ENCODE results near the gene PSAP.

Gene PSAP

DNA sequence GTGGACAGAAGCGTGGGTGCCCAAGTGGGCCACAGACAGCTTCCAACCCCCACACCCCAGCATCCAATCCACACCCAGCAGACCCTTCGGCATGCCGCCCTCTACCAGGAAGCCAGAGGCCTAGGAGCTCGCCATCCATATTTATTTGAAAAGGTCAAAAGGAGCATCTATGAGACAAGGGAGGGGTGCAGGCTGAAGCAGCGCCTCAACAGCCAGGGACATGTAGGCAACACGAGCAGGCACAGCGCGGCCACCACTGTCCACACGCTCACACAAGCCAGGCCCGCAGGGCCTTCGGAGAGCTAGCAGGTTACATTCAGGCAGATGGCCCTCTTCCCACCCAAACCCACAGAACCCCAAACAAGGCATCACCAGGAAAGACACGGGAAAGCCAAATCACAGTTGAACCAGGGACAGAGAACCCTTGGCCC lies 34.6 kb downstream of the PSAP start:
- H3K27ac ChIP-seq, result peak overlapping the region in 2 of 21 experiments; percentile 6 to 37
- no peak overlapping the region for H3K4me3 ChIP-seq

DNA sequence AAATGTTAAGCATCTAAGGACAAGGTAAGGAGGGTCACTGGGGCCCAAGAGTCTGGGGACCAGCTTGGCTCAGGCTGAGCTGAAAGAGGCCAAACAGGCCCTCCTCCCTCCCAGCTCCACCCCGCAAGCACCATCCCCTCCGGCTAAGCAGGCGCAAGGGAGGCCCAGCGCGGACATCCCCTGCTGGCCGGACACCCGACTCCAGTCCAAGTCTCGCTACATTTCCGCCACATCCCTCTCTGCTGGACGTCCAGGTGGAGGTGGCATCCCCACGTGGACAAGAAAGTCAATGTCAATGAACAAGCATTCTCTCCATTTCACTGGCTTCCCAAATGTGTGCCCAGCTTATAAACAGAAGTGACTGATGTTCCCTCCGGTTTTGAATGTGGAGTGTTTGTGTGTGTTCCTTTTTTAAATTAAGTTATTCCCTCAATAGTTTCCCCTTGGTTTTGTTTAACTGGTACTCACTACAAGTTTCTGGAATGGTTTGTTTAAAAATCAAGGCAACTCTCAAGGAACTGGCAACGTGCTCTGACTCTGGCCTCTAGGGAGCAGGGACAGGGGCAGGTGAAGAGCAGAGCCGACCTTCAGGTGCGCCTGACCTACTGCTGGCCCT lies 35.4 kb downstream of the PSAP start:
- no peak overlapping the region for H3K27ac ChIP-seq
- no peak overlapping the region for H3K4me3 ChIP-seq

DNA sequence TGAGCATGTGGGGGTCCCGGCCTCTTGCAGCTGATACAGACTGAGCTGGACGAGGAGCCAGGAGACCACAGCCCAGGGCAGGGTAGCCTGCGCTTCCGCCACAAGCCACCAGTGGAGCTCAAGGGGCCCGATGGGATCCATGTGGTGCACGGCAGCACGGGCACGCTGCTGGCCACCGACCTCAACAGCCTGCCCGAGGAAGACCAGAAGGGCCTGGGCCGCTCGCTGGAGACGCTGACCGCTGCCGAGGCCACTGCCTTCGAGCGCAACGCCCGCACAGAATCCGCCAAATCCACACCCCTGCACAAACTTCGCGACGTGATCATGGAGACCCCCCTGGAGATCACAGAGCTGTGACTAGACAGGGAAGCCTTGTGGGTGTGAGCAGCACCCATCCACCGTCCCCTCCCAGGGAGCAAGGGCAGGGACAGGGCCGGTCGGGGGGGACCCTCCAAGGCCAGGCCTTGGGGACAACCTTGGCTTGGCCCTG lies 36.1 kb downstream of the PSAP start:
- Histone ChIP-seq H3K4me3 (no peak overlapping the region), H3K27ac (no peak overlapping the region)

DNA sequence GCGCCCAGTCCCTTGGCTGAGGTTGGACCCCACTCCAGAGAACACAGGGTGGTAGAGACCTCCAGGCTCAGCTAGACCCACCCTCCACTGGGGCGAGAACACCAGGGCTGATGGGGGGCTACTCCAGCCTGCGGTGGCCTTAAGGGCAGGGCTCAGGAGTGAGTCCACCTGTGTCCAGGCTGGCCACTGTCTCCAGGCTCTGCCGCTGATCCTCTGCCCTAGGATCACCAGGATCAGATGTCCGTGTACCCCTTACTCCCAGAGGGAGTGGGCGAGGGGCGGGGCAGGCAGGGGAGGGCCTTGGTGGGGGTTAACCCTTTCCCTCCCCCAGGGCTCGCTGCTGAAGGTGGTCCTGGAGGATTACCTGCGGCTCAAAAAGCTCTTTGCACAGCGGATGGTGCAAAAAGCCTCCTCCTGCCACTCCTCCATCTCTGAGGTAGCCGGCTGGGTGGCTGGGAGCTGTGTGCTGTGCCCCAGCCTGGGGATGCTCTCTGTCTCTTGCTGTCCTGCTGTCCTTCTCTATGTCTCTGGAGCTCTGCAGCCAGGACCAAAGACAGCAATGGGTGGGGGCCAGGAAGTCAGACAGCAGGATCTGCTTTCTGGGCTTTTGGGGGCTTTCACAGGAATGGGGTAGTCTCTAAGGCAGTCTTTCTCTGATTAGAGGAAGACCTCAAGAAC lies 38.0 kb downstream of the PSAP start:
- Histone ChIP-seq H3K4me3 (no peak overlapping the region), H3K27ac (no peak overlapping the region)

DNA sequence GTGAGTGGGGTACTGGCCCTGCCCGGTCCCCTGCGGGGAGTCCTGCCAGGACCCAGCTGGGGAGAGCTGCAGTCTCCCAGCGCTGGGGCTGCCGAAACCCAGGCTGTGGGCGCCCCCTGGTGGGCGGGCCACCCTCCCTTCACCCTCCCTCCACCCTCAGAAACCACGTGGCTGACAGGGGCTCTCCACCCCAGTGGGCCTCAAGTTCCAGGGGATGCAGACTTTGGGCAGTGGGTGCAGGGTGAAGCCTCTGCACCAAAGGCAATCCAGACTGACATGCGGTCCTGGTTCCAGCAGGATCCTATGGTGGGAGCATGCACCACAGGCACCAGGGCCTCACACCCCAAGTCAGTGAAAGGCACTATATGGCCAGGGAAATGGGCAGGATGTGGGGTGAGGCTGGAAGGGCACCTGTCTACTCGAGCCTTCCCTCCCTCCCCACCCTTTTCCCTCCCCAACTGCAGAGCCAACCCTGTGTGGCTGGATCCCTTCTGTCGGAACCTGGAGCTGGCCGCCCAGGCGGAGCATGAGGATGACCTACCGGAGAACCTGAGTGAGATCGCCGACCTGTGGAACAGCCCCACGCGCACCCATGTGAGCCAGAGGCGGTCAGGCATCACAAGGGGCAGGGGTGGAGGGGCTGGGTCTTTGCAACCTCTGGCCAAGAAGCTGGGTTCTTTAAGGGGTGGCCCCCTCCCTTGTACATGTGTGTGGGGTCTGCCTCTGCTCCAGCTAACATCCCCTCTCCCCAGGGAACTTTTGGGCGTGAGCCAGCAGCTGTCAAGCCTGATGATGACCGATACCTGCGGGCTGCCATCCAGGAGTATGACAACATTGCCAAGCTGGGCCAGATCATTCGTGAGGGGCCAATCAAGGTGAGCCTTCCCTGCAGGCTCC lies 38.8 kb downstream of the PSAP start:
- H3K27ac ChIP-seq, result no peak overlapping the region
- no peak overlapping the region for H3K4me3 ChIP-seq

DNA sequence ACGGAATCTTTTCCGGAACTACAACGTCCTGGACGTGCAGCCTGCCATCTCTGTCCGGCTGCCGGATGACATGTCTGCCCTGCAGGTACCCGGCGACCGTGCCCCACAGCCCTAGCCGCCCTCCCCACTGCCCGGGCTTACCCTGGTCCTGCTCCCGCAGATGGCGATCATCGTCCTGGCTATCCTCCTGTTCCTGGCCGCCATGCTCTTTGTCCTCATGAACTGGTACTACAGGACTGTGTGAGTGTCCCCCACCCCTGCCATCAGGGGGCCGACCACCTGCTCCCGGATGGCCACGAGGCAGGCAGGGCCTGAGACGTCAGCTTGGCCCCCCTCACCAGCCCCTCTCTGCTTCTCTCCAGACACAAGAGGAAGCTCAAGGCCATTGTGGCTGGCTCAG lies 39.7 kb downstream of the PSAP start:
- Histone ChIP-seq H3K27ac (no peak overlapping the region), H3K4me3 (no peak overlapping the region)

DNA sequence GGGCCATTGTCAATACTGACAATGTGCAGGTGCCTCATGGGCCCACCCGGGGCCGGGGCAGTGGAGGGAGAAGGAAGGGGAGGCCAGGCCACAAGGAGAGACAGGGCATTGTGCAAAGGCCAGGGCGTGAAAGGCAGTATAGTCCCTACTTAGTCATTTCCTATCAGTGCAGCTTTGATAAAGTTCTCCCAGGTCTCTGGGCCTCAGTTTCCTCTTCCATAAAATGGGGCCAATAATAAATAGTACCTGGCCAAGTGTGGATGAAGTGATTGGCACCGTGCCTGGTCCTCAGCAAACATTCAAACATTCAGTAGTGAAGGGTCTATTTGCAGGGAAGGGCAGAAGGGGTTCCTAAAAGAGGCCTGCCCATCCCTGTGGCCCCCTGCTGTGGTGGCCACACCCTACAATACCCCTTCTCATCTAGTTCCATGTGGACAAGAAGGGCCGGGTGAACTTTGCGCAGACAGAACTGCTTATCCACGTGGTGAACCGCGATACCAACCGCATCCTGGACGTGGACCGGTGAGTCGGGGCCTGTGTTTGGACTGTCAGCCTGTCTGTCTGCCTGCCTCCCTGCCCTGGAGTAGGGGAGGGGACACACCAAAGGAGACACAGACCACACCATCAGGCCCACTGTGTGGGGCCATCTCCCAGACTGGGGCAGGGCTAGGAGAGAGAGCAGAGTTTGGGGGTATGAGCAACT lies 40.9 kb downstream of the PSAP start:
- H3K27ac ChIP-seq, result no peak overlapping the region
- no peak overlapping the region for H3K4me3 ChIP-seq

DNA sequence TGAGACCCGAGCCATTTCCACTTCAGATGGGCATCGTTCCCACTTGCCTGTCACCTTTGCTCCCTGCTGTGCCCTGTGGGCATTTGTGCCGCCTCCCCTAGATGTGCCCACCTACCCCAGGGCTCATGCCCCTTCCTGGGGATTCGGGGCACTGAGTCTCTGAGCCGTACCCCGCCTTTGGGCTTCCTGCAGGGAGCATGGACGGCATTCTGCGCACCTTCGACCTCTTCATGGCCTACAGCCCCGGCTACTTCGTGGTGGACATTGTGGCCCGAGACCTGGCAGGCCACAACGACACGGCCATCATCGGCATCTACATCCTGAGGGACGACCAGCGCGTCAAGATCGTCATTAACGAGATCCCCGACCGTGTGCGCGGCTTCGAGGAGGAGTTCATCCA lies 41.4 kb downstream of the PSAP start:
- no peak overlapping the region for H3K4me3 ChIP-seq
- no peak overlapping the region for H3K27ac ChIP-seq

DNA sequence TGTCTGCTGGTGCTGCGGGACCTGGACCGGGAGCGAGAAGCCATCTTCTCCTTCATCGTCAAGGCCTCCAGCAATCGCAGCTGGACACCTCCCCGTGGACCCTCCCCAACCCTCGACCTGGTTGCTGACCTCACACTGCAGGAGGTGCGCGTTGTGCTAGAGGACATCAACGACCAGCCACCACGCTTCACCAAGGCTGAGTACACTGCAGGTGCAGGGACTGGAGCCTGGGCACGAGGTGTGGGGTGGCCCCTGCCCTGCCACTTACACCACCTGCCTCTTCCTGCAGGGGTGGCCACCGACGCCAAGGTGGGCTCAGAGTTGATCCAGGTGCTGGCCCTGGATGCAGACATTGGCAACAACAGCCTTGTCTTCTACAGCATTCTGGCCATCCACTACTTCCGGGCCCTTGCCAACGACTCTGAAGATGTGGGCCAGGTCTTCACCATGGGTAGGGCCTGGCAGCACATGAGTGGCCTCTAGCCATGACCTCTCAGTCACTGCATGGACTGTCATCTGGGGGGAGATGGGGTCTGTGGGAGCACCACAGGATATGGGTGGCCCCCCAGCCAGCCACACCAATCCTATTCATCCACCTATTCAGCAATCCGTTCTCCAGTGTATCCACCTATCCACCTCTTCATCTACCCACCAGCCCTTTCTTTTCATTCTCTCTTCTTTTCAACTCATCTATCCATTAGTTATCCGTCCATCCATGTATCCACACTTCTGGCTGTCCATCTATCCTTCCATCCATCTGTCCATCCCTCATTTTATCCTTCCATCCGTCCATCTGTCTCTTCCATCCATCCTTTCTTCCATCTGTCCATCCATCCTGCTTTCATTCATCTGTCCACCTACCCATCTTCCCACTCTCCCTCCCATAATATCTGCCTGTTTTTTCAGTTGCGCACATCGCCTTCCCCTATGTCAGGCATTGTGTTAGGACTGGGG lies 43.2 kb downstream of the PSAP start:
- no peak overlapping the region for H3K27ac ChIP-seq
- no peak overlapping the region for H3K4me3 ChIP-seq

DNA sequence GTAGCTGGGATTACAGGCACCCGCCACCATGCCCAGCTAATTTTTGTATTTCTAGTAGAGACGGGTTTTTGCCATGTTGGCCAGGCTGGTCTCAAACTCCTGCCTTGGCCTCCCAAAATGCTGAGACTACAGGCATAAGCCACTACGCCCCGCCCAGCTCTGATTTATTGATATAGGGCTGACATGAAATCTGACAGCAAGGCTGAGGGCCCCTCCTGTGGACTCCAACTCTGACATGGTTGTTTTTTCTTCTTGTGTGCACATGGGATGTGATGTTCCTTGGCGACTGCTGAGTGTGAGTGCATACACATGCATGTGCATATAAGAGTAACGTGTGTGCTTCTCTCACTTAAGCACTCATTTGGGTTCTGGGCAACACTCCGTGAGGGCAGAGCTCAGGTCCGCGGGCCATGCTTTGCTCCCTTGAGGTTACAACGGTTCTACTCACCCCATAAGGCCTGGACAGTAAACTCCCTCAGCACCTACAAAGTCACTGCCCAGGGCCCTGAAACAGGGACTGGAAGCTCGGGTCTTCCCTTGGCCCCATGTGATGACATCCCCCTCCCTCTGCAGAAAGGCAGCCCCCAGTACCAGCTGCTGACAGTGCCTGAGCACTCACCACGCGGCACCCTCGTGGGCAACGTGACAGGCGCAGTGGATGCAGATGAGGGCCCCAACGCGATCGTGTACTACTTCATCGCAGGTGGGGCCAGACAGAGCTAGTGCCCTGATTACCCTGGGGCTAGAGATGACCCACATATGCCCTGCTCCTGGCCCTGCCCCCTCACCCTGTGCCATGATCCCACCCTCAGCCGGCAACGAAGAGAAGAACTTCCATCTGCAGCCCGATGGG lies 44.1 kb downstream of the PSAP start:
- no peak overlapping the region for H3K27ac ChIP-seq
- H3K4me3 ChIP-seq, result no peak overlapping the region

DNA sequence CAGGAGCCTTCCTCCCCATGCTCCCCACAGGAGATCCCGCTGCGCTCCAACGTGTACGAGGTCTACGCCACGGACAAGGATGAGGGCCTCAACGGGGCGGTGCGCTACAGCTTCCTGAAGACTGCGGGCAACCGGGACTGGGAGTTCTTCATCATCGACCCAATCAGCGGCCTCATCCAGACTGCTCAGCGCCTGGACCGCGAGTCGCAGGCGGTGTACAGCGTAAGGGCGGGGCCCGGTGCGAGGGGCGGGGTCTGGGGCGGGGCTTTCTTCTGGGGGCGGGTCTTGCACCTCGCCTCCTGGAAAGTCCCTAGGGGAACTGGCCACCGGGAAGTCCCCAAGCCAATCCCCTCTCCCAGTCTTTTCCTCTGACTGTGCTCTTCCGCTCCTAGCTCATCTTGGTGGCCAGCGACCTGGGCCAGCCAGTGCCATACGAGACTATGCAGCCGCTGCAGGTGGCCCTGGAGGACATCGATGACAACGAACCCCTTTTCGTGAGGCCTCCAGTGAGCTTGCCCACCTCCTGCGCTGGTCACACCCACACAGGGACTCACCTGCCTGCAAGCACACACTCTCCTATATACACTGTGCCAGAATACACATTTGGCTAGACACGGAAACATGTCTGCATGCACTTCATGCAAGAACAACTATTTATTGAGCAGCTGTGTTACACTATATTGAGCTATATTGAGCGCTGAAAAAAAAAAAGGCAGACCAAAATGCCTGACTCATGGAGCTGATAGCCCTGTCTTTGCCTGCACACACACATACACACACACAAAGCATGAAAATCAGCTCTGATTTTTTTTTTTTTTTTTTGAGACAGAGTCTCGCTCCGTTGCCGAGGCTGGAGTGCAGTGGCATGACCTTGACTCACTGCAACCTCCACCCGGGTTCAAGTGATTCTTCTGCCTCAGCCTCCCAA lies 45.0 kb downstream of the PSAP start:
- H3K4me3 ChIP-seq, result no peak overlapping the region
- H3K27ac ChIP-seq, result no peak overlapping the region

DNA sequence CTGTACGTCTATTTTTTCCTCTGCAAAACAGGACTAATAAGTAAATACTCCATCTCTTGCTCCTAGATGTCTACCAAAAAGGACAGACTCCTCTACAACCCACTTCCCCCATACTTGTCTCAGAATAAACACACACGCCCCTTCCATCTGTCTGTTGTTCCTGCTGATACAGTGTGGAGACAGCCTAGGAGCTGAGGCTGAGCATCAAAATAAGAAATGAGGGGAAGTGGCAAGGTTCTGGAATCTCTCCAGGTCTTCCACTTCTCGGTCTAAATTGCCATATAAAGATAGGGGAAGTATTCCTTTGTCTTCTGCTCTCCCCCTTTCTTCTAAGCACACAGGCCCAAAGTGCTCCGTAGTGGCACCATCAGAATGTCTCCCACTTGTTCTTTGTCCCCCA lies 47.0 kb downstream of the PSAP start:
- Histone ChIP-seq H3K27ac (peak overlapping the region in 1 of 21 experiments; percentile 29), H3K4me3 (no peak overlapping the region)

DNA sequence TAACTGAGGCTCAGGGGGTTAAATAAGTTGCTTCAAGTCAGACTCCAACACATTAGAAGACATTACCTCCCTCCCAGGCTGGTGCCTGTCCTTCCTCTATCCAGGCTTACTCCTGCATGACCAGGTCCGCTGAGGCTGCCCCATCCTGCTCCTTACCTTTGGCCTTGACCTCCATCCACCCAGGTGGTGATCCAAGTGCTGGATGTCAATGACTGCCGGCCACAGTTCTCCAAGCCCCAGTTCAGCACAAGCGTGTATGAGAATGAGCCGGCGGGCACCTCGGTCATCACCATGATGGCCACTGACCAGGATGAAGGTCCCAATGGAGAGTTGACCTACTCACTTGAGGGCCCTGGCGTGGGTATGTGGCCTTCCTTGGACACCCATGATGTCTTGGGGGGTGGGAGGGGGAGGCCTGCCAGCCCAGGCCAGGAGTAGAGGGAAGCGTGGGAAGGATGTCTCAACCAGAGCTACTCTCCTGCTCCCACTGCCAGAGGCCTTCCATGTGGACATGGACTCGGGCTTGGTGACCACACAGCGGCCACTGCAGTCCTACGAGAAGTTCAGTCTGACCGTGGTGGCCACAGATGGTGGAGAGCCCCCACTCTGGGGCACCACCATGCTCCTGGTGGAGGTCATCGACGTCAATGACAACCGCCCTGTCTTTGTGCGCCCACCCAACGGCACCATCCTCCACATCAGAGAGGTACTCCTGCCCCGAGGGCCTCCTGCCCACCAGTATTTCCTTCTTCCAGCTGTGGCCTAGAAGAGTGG lies 48.1 kb downstream of the PSAP start:
- Histone ChIP-seq H3K4me3 (no peak overlapping the region), H3K27ac (no peak overlapping the region)

DNA sequence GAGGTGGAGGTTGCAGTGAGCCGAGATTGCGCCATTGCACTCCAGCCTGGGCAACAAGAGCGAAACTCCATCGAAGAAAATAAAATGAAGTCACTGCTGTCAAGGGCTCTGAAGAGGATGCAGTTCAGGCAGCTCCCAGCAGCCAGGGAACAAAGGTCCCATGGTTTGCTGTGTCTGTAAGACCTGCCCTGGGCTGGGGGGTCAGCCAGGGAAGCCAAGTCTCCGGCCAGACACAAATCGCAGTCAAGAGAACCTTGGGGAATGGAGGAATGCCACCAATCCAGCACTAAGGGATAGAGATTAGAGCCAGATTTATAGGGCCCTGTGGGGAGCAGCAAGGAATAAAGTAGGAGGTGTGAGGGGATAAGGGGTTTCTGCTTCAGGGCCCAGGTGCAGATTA lies 48.8 kb downstream of the PSAP start:
- Histone ChIP-seq H3K27ac (no peak overlapping the region), H3K4me3 (no peak overlapping the region)

DNA sequence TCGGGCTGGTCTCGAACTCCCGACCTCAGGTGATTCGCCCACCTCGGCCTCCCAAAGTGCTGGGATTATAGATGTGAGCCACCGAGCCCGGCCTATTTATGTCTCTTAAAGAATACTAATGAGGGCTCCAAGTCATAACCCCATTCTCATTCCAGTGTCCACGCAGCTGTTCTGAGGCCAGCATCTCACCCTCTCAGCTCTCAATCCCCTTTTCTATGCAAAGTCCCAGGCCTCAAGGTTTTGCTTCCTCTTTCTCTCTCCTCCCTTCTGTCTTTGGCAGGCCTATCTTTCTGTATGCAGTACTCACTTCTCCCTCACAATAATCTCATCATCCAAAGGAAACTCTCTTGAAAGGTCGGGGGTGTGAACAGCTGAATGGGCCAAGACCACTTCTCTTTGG lies 49.7 kb downstream of the PSAP start:
- H3K27ac ChIP-seq, result no peak overlapping the region
- no peak overlapping the region for H3K4me3 ChIP-seq
